SH-SY5Y (cell line): ENCODE data around the gene PAGE4.

Experiments
- GATA2 ChIP-seq: IDR thresholded peaks from 2 replicates; pipeline ENCODE4 v1.6.1; 2011; ENCODE audit warnings: mild to moderate bottlenecking, low read depth, low read length
- GATA3 ChIP-seq: IDR thresholded peaks from 2 replicates; pipeline ENCODE4 v1.6.1; 2011; ENCODE audit warnings: low read depth, mild to moderate bottlenecking, low read length, moderate library complexity

- TF ChIP-seq GATA2 (no peak), GATA3 (no peak)
Measured at GRCh38 chrX:49784747-49785280, 44.3 kb upstream of the PAGE4 start.
